GM21529 (cell line): ENCODE results near the gene CBFA2T2.
A peak's percentile ranks its signal among the peaks of the same experiment; 100 is the strongest.
"Not testable (repeated sequence)": the region's sequence is repeated elsewhere in the genome, so short reads cannot be mapped to it uniquely, and the experiment has no call there.

Source experiments
- ATAC-seq: cut with Tn5 transposase; IDR thresholded peaks from one replicate; pipeline ENCODE4 v1.9.1; 2021; ENCODE audit not compliant: unreplicated experiment

CBFA2T2 gene

DNA sequence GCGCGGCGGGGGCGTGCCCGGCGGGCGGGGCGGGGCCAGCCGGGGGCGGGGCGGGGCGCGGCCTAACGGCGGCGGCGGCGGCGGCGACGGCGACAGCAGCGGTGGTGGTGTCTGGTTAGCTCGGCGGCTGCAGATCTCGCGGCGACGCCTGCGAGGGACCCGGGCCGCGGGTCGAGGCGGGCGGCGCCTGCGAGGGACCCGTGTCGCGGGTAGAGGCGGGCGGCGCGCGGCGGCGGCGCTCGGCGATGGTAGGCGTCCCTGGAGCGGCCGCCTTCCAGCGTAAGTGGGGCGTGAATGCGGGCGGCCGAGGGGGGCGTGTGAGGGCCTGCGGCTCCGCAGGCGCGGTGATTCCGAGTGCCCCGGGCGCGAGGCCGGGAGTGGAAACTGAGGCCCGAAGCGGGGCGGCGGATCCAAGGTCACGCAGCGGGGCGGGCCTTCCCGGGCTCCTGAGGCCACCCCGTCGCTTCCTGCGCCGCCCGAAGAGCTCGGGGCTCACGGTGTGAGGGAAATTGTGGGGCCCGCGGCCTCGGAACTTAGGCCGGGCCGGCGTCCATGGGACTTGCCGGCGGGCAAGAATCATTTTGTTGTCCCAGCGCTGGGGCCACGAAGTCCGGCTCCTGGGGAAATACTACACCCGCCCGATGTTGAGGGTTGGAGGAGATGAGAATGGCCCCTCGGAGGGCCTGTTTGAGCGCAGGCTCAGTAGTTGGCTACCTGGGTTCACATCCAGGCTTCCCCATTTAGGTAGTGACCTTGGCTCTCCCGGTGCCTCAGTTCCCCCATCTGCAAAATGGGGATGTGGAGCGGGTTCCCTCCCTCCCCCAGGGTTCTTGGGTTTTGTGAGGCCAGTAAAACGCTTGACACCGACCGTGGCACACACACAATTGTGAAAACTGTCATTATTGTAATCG lies at the start of gene CBFA2T2:
Gene CBFA2T2, plus strand, starts transcription at position 74 of the 911 bp plus-strand sequence. Its CDS starts 172 bp downstream, at position 246.
- ATAC-seq: peak; percentile 46

DNA sequence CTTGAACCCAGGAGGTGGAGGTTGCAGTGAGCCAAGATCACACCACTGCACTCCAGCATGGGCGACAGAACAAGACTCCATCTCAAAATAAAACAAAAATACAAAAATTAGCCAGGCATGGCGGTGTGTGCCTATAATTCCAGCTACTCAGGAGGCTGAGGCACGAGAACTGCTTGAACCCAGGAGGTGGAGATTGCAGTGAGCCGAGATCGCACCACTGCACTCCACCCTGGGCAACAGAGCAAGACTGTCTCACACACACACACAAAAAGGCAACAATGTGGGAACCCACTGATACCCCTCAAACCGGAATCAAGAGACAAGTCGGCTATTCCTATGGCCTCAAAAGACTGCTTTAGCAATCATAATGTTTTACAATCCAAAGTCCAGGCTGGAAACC lies 49.3 kb upstream of the CBFA2T2 start:
- ATAC-seq: not testable (repeated sequence)

DNA sequence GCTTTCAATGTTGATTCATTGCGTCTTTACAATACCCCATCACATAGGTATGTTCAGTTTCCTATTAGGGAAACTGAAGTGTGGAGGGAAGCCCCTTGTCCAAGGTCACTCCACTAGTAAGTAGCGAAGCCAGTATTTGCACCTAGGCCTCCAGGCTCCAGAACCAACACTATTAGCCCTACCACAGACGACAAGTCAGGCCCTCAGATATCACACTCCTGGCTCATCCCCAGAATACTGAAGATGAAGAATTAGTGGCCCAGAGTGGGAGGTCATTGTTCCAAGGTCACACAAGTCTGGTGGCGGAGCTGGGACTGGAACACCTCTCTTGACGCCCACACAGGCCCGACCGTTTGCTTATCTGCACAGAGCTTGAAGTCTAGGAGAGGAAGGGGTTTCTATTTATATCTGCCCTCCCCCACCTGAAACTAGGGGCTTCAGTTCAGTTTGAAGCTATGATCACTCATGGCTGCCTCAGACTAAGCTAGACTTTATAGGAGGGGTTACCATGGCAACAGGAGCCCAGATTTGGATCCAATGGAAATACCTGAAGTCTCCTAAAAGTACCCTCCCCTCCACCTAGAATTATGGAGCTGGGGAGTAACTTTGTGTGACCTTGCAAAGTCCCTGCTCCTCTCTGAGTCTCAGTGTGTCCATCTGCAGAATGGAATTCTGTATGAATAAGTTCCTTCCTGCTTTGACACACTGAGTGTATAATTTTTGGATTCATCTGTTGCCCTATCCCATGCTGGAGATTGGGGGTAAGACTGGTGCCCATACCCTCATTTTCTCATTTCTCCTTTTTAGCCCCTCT lies 48.5 kb upstream of the CBFA2T2 start:
- ATAC-seq: no peak

DNA sequence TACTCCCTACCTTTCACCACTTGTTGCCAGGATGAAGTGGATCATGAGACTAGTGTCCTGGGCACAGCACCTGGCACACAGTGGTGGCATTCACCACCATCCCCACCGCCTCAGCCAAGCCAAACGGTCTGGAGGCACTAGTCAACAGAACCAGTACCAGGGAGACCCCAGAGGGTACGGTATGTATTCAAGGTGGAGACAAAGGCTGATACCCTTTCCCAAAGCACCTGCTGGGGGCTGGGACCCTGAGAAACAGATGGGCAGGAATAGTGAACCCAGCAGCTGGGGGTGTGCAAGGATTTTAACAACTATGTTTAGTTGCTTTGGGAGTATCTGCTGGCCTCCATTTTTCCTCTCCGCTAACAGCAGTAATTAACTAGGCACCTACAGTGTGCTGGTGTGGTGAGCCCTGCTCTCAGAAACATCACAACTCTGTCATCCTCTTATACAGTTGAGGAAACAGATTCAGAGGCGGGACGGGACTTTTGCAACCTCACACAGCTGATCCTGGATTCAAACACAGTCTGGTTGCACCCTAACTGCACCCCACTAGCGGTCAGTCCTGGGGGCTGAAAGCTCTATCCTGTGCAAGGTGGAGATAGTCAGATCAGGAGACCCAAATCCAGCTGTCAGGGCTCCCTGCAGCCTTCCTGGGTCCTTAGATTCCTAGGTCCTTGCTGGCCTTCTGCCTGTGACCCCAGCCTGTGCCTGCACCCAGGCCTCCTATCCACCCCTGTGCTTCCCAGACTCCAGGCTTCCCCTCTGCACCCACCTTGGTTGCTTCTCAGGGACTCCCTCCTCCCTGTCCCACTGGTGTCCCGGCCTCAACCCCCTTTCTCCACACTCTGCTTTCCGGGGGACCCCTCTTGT lies 47.5 kb upstream of the CBFA2T2 start:
- no peak for ATAC-seq

DNA sequence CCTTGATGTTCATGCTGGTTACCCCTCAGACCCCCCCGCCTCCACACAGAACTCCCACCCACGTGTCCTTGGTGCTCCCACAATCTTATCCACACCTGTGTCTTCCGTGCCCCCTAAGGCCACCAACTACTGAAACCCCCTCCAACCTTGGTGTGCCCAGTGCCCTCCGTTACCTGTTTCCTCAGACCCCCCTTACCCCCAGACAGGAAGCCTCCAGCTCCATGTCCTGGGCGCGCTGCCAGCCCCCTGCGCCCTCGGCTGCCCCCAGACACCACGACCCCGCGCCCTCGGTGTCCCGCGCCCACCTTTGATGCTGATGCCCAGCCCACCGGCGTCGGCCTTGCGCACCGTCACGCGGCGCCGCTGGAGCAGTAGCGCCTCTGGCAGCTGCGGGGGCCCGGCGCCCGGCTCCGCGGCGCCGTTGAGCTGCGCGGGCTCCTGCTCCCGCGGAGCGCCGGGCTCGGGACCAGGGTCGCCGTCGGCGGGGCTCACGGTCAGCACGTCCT lies 46.8 kb upstream of the CBFA2T2 start:
- peak; percentile 24 for ATAC-seq

DNA sequence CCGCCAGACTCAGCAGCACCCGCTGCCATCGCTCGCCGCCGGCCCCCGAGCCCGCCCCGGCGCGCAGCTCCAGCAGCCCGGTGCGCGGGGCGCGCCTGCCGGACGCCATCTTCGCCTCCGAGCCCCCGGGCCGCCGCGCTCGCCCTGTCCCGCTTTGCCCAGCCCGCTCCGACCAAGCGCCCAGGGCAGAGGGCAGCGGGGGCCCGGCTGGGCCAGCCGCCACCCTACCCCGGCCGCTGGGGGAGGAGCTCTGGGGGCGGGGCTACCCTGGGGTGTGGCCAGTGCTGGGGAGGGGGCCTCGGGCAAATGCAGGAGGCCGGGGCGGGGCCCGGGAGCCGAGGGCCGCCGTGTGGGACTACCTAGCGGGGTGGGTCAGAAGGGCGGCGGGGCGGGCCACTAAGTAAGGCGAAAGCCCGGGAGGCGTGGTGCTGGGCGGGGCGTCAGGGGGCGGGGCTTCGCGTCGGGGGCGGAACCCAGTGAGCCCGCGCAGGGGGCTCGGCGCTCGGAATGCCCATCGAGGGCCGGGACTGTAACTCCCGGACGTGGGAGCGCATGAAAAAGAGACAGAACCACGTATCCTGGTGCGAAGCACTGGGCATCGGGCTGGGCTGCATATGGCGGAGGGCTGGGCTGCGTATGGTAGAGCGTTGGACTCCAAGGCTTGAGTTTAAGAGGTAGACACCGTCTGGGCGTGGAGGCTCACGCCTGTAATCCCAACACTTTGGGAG lies 46.2 kb upstream of the CBFA2T2 start, which contains the start of gene SNTA1:
Gene SNTA1, minus strand, starts transcription at position 252 of the 728 bp plus-strand sequence. Its CDS starts 143 bp downstream, at position 109.
- peak; percentile 82 for ATAC-seq

DNA sequence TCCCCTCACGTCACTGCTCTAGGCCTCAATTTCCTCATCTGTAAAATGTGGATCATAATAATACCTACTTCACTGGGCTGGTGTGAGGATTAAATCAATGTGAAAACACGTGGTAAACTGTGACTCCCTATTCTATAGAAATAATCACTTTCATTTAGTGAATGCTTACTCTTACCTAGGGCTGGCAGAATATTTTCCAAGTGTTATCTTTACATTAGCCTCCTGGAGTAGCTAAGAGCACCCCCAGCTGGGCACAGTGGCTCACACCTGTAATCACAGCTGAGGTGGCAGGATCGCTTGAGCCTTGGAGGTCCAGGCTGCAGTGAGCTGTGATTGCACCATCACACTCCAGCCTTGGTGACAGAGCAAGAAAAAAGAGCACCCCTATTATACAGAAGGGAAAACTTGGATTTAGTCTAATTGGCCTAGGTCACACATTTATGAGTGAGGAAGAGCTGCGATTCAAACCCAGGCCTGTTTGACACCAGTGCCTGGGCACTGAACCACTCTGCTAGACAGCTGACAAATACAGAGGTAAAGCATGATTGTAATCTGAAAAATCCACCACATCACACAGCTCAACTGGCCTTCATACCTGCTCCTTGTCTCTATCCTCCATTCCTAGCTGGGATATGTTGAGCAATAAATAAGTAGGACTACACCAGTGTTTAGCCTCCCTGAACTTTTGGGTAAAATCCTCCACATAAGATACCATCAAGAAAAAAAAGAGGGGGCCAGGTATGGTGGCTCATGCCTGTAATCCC lies 44.9 kb upstream of the CBFA2T2 start:
- ATAC-seq: no peak

DNA sequence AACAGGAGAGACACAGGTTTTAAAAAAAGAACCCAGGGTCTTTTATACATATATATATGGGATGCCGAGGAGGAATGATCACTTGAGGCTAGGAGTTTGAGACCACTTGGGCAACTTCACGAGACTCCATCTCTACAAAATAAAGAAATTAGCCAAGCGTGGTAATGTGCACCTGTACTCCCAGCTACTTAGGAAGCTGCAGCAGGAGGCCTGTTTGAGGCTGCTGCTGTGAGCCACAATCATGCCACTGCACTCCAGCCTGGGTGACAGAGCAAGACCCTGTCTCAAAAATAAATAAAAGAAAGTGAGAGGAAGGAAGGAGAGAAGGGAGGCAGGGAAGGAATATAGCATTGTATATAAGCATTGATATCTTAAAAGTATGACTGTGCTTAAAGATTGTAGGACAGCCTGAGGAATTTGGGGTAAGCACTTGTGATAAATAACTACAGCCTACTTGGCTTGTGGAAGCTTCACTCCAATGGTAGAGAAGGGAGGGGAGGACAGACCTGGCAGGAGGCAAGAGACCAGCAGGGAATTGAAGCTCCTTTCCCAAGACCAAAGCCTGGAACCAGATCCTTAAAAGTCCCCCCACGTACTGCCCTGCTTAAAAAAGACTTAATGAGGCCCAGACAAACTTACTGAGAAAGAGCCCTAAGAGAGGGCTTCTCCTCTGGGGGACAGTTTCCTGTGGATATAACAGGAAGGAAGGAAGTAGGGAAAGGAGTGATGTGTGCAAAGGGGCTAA lies 43.8 kb upstream of the CBFA2T2 start:
- ATAC-seq: no peak

DNA sequence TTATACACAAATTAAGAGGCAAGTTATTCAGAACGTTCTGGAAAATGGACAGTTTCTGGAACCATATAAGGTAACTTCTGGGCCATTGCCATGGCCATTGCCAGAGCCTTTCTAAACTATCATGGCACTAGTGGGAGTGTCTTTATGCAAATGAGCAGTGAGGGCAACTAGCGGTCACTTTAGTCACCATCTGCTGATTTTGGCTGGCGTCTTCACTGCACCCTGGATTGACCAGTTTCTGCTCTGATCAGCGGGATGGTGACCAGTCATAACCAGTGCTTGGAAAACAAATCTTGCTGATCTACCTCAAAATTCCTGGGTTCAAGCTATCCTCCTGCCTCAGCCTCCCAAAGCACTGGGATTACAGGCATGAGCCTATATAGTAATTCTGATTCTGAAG lies 39.0 kb upstream of the CBFA2T2 start:
- ATAC-seq: no peak

DNA sequence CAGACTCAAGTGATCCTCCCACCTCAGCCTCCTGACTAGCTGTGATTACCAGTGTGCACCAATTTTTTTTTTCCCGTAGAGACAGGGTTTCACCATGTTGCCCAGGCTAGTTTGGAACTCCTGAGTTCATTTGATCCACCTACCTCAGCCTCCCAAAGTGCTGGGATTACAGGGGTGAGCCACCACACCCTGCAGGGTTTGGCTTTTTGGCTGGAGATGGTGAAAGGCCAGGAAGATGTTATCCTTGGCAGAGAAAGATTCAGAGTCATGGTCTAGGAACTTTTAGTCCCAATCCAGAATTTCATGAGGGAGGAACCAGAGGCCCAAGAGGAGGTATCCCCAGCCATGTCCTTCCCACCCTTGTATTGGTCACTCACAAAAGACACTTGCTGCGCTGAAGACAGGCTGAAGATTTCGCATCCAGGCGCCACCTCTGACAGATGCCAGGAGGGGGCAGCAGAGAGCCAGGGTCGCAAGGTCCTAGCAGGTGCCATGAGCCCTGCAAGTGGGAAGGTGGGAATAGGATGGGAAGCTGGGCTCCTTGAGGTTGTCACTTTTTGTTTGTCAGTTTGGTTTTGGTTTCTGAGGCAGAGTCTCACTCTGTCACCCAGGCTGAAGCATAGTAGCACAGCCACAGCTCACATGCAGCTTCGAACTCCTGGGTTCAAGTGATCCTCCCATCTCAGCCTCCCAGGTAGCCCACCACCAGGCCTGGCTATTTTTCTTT lies 32.8 kb upstream of the CBFA2T2 start:
- ATAC-seq: peak; percentile 48

DNA sequence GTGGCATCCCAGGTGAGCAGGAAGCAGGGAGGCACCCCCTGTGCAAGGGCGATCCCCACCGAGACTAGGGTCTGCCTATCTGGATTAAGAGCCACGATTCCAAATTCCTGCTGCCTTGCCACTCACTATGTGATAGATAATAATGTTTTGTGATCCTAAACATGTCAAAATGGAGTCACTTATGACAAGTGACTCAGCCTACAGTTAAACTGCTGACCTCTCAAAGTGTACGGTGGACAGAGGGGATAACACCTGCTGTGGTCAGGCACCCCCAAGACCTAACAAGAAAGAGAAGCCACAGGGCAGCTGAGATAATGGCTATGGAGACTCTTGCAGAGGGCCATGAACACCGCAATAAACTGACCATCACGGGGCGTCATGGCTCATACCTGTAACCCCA lies 30.3 kb upstream of the CBFA2T2 start:
- ATAC-seq: no peak

DNA sequence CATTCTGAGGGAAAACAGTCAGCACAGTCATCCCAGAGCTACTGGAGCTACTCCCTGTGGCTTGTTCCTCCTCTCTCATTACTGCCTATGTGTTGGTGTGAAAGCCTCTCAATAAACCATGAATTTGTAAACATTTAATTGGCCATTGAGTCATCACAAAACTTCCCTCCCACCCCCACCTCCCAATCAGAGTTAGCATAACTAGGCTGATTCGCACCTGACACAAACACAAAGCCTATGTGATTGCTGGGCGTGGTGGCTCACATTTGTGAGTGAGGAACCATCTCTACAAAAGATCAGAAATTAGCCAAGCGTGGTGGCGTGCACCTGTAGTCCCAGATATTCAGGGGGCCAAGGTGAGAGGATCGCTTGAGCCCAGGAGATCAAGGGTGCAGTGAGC lies 29.2 kb upstream of the CBFA2T2 start:
- no peak for ATAC-seq

DNA sequence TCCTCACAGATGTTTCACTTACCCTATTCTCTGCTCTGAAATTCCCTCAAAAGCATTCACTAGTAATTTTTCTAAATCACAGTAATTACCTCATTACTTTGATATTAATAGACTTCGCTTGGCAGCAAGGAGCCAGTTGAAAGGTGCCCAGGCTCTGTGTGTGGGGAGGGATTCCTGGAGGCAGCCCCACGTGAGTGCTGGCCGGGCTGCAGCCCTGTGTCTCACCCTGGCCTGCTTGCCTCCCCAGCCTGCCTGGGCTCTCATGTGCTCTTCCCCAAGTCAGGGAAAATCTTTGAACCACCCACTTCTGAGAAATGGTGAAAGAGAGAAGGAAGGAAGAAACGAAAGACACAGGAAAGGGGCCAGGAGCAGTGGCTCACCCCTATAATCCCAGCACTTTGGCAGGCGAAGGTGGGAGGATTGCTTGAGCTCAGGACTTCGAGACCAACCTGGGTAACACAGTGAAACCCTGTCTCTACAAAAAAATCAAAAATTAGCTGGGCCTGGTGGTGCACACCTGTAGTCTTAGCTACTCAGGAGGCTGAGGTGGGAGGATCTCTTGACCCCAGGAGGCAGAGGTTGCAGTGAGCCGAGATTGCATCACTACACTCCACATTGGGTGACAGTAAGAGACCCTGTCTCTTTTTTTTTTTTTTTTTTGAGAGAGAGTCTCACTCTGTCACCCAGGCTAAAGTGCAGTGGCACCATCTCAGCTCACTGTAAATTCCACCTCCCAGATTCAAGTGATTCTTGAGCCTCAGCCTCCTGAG lies 26.4 kb upstream of the CBFA2T2 start:
- no peak for ATAC-seq

DNA sequence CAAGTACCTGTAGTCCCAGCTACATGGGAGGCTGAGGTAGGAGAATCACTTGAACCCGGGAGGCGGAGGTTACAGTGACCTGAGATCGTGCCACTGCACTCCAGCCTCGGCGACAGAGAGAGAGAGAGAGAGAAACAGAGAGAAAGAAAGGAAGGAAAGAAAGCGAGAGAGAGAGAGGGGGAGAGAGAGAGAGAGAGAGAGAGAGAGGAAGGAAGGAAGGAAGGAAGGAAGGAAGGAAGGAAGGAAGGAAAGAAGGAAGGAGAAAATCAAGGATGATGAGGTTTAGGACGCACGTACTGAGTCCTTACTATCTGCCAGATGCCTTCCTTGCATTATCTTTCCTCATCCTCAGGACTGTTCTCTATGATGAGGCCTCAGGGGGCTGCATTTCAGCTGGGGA lies 25.1 kb upstream of the CBFA2T2 start:
- not testable (repeated sequence) for ATAC-seq

DNA sequence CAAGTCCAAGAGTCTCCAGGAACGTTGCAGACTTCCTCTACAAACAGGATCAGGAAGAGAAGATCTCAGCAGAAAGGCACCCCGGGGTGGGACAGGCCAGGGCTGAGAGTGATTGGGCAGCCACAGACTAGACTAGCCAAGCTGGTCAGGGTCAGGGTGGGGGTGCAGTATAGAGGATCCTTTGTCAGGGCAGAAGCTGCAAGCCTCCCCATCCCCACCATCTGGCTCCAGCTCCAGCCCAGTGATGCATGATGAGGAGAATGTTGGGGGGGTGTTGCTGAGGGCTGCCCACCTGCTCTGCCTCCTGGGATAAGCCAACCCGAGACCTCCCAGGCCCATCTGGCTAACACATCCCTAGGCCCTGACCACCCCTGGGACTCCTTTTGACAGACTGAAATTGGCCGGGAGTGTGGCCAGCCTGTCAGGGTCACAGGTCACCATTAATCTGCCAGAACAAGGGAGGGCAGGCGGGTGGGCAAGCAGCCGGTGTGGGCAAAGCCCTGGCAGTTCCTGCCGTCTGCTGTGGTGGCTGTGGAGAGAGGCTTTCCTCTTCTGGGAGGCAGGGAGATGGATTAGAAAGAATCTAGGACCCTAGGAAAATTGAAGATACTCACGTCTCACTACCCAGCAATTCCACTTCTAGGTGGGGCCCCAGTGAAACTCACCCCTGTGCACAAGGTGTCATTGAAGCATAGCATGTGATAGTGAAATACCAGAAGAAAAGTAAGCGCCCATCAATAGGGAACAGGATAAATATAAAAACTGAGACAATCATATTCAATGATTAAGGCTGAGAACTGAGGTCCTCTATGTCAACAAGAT lies 24.2 kb upstream of the CBFA2T2 start:
- ATAC-seq: no peak

DNA sequence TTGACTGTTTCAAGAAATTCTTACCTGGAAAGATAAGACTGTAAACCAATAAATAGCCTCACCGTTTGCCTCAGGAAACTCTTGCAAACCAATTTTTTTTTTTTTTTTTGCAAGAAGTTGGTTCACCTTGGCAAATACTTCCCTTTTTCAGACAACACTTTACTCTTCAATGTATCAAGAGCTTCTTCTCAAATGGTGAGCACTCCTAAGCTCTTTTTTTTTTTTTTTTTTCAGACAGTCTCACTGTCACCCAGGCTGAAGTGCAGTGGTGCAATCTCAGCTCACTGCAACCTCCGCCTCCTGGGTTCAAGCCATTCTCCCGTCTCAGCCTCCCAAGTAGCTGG lies 23.6 kb upstream of the CBFA2T2 start:
- ATAC-seq: no peak
